HEK293T (cell line): ENCODE measurements around the gene PDCD2L.

Experiments used
- CTCF ChIA-PET: fragments of 350-600 bp; formaldehyde crosslinking; extraction: SDS; loops from one replicate; lab custom pipeline; 2021; ENCODE audit warnings: antibody characterized with exemption, inconsistent platforms; lab: Yijun Ruan, JAX
- POLR2A ChIA-PET: fragments of 350-600 bp; formaldehyde crosslinking; extraction: SDS; loops from one replicate; lab custom pipeline; 2020; ENCODE audit warnings: antibody characterized with exemption, inconsistent platforms; lab: Yijun Ruan, JAX
- DNase-seq: peaks from one replicate; pipeline ENCODE4 v3.0.0; 2012; ENCODE audit warnings: mixed read lengths; ENCODE audit errors: extremely low spot score
- ARNT ChIP-seq: fragments of 450-650 bp; IDR thresholded peaks from 2 replicates; pipeline ENCODE4 v1.6.1; 2017; ENCODE audit warnings: mild to moderate bottlenecking
- BHLHE40 ChIP-seq: fragments of 450-650 bp; IDR thresholded peaks from 2 replicates; pipeline ENCODE4 v1.6.1; 2016; ENCODE audit warnings: mild to moderate bottlenecking, moderate library complexity, borderline replicate concordance
- CTBP1 ChIP-seq: fragments of 450-650 bp; IDR thresholded peaks from 2 replicates; pipeline ENCODE4 v1.6.1; 2016; ENCODE audit warnings: borderline replicate concordance
- ELF4 ChIP-seq: fragments of 450-650 bp; IDR thresholded peaks from 2 replicates; pipeline ENCODE4 v1.6.1; 2017; ENCODE audit warnings: antibody characterized with exemption
- FOXA1 ChIP-seq: fragments of 450-650 bp; IDR thresholded peaks from 2 replicates; pipeline ENCODE4 v1.6.1; 2016; ENCODE audit warnings: mild to moderate bottlenecking
- FOXK2 ChIP-seq: fragments of 450-650 bp; IDR thresholded peaks from 2 replicates; pipeline ENCODE4 v1.6.1; 2016; ENCODE audit warnings: mild to moderate bottlenecking
- FOXM1 ChIP-seq: fragments of 450-650 bp; IDR thresholded peaks from 2 replicates; pipeline ENCODE4 v1.6.1; 2017; ENCODE audit warnings: mild to moderate bottlenecking, borderline replicate concordance
- HDGF ChIP-seq: fragments of 450-650 bp; IDR thresholded peaks from 2 replicates; pipeline ENCODE4 v1.6.1; 2017; ENCODE audit warnings: antibody characterized with exemption, borderline replicate concordance
- L3MBTL2 ChIP-seq: fragments of 450-650 bp; conservative IDR thresholded peaks from 2 replicates; pipeline ENCODE4 v1.6.1; 2016; ENCODE audit warnings: mild to moderate bottlenecking
- LEF1 ChIP-seq: fragments of 450-650 bp; IDR thresholded peaks from 2 replicates; pipeline ENCODE4 v1.6.1; 2017; ENCODE audit warnings: mild to moderate bottlenecking, borderline replicate concordance
- NFRKB ChIP-seq: fragments of 450-650 bp; IDR thresholded peaks from 2 replicates; pipeline ENCODE4 v1.6.1; 2016; ENCODE audit warnings: mild to moderate bottlenecking, moderate library complexity
- PKNOX1 ChIP-seq: fragments of 450-650 bp; IDR thresholded peaks from 2 replicates; pipeline ENCODE4 v1.6.1; 2016
- SP1 ChIP-seq: fragments of 450-650 bp; IDR thresholded peaks from 2 replicates; pipeline ENCODE4 v1.6.1; 2017
- SUZ12 ChIP-seq: fragments of 450-650 bp; IDR thresholded peaks from 2 replicates; pipeline ENCODE4 v1.6.1; 2016; ENCODE audit warnings: mild to moderate bottlenecking
- TARDBP ChIP-seq: fragments of 450-650 bp; IDR thresholded peaks from 2 replicates; pipeline ENCODE4 v1.6.1; 2016
- ZNF384 ChIP-seq: fragments of 450-650 bp; IDR thresholded peaks from 2 replicates; pipeline ENCODE4 v1.6.1; 2016

The PDCD2L gene

GRCh38 chr19:34474233-34474989, 70.2 kb downstream of the PDCD2L start:
- ChIA-PET POLR2A (no interaction called here), CTCF (interaction anchor here (0.6 kb wide), 1 partner anchor 16 kb away, joined by 3 read pairs; no protein-coding TSS in a partner anchor)
- TF ChIP-seq TARDBP (no peak), FOXK2 (no peak), SUZ12 (no peak), SP1 (no peak), FOXM1 (no peak), PKNOX1 (no peak), NFRKB (no peak), ELF4 (no peak), L3MBTL2 (no peak), ZNF384 (no peak), CTBP1 (no peak), ARNT (no peak), FOXA1 (no peak), BHLHE40 (no peak), HDGF (no peak), LEF1 (no peak)
- no peak for DNase-seq

- ChIA-PET POLR2A (no interaction called here), CTCF (interaction anchor here (0.6 kb wide), 1 partner anchor 15 kb away, joined by 3 read pairs; no protein-coding TSS in a partner anchor)
- no peak for DNase-seq
- TF ChIP-seq ZNF384 (no peak), FOXK2 (no peak), HDGF (no peak), NFRKB (no peak), PKNOX1 (no peak), CTBP1 (no peak), SP1 (no peak)
Measured at GRCh38 chr19:34475026-34475974, 71.1 kb downstream of the PDCD2L start.
